22Rv1 (cell line): ENCODE results near the gene WDR13.
A peak's percentile ranks its signal among the peaks of the same experiment; 100 is the strongest.

Source experiments
- CTCF ChIP-seq: fragments of 450-650 bp; IDR thresholded peaks from 2 replicates; pipeline ENCODE4 v1.5.1; 2017; ENCODE audit warnings: mild to moderate bottlenecking
- ZFX ChIP-seq: fragments of 450-650 bp; IDR thresholded peaks from 2 replicates; pipeline ENCODE4 v1.6.1; 2017; ENCODE audit warnings: antibody characterized with exemption, borderline replicate concordance

- TF ChIP-seq CTCF (0 out of 2 replicates have a peak, but pooled peaks have one; percentile 11), ZFX (no peak)
Measured at GRCh38 chrX:48606091-48606490, 8.8 kb downstream of the WDR13 start.
